ENCODE measurements around the gene GRIK4. TPM values are rescaled to one million over a fixed set of nuclear protein-coding genes. Genes with fewer than 3 reads are reported as not detected.
"Not testable (repeated sequence)": the region's sequence is repeated elsewhere in the genome, so short reads cannot be mapped to it uniquely, and the experiment has no call there.

Gene GRIK4
- total RNA-seq, 1 donor from 2014 or later = 4.3 TPM

GRCh38 chr11:120612513-120613263, 101.1 kb downstream of the GRIK4 start:
- intact Hi-C loops (cut with DNase I) = no loop called here
- no peaks in the 10 kb centered on the region for H3K36me3 ChIP-seq
- no peak overlapping the region for H3K4me3 ChIP-seq
- no peak overlapping the region for H3K27ac ChIP-seq
- ATAC-seq = peak; percentile 43
- no peaks in the 10 kb centered on the region for H3K27me3 ChIP-seq
- no peaks in the 10 kb centered on the region for H3K4me1 ChIP-seq
- TF ChIP-seq, protein P1, sequence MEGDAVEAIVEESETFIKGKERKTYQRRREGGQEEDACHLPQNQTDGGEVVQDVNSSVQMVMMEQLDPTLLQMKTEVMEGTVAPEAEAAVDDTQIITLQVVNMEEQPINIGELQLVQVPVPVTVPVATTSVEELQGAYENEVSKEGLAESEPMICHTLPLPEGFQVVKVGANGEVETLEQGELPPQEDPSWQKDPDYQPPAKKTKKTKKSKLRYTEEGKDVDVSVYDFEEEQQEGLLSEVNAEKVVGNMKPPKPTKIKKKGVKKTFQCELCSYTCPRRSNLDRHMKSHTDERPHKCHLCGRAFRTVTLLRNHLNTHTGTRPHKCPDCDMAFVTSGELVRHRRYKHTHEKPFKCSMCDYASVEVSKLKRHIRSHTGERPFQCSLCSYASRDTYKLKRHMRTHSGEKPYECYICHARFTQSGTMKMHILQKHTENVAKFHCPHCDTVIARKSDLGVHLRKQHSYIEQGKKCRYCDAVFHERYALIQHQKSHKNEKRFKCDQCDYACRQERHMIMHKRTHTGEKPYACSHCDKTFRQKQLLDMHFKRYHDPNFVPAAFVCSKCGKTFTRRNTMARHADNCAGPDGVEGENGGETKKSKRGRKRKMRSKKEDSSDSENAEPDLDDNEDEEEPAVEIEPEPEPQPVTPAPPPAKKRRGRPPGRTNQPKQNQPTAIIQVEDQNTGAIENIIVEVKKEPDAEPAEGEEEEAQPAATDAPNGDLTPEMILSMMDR (IDR thresholded peaks at IDR 0.05) = no peak
- H3K9me3 ChIP-seq = no peaks in the 10 kb centered on the region
- no peak for DNase-seq

GRCh38 chr11:120613264-120614226, 102.0 kb downstream of the GRIK4 start:
- Histone ChIP-seq H3K9me3 (no peaks in the 10 kb centered on the region), H3K36me3 (no peaks in the 10 kb centered on the region), H3K4me3 (no peak overlapping the region), H3K27me3 (no peaks in the 10 kb centered on the region), H3K27ac (no peak overlapping the region), H3K4me1 (no peaks in the 10 kb centered on the region)
- TF ChIP-seq, protein P1 (IDR thresholded peaks at IDR 0.05) = no peak
- intact Hi-C loops (cut with DNase I) = no loop called here
- ATAC-seq = no peak
- no peak for DNase-seq

GRCh38 chr11:120615391-120615790, 103.8 kb downstream of the GRIK4 start:
- ATAC-seq (no peak), DNase-seq (no peak)
- TF ChIP-seq, protein P1 (IDR thresholded peaks at IDR 0.05) = no peak
- intact Hi-C loops (cut with DNase I) = no loop called here
- H3K4me1 ChIP-seq = no peaks in the 10 kb centered on the region
- no peaks in the 10 kb centered on the region for H3K36me3 ChIP-seq
- no peak overlapping the region for H3K27ac ChIP-seq
- no peaks in the 10 kb centered on the region for H3K27me3 ChIP-seq
- H3K4me3 ChIP-seq = no peak overlapping the region
- no peaks in the 10 kb centered on the region for H3K9me3 ChIP-seq

DNA sequence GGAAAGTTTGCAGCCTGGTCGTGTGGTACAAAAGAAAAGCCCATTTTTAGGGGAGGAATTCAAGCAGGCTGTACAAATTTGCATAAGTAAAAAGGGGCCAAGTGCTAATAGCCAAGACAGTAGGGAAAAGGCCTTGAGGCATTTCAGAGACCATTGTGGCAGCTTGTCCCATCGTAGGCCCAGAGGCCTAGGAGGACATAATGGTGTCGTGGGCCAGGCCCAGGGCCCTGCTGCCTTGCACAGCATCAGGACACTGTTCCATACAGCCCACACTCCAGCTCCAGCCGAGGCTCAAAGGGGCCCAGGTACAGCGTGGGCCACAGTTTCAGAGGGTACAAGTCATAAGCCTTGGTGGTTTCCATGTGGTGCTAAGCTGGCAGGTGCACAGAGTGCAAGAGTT, 106.9 kb downstream of the GRIK4 start:
- no peaks in the 10 kb centered on the region for H3K9me3 ChIP-seq
- TF ChIP-seq, protein P1 (IDR thresholded peaks at IDR 0.05) = no peak
- peaks cover 4% of the 10 kb centered on the region for H3K4me1 ChIP-seq
- no peak for ATAC-seq
- no peaks in the 10 kb centered on the region for H3K36me3 ChIP-seq
- DNase-seq = no peak
- H3K27ac ChIP-seq = no peak overlapping the region
- intact Hi-C loops (cut with DNase I) = no loop called here
- no peaks in the 10 kb centered on the region for H3K27me3 ChIP-seq
- H3K4me3 ChIP-seq = no peak overlapping the region

DNA sequence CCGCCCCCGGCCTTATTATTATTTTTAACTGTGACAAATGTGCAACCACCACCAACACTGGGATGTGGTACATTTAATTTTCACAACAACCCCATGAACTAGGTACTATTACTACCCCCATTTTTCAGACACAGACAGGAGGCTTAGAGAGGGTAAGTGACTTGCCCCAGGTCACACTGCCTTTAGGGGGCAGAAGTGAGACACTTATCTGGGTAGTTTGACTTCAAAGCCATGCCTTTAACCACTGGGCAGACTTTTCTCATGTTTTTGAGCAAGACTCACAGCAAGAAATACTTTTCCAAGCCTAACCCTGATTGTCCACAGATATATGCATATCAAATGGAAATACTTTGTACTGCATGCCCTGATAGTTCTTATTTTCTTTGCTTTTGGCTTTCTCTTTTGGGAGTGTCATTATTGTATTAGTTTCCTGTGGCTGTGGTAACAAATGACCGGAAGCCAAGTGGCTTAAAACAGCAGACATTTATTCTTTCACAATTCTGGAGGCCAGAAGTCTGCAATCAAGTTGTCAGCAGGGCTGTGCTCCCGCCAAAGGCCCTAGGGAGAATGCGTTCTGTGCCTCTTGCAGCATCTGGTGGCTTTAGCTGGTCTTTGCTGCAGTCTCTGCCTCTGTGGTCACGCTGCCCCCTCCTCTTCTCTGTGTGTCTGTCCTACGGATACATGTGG, 110.8 kb downstream of the GRIK4 start:
- TF ChIP-seq, protein P1 (IDR thresholded peaks at IDR 0.05) = peak; percentile 2
- no peaks in the 10 kb centered on the region for H3K9me3 ChIP-seq
- intact Hi-C loops (cut with DNase I) = no loop called here

GRCh38 chr11:120624992-120625391, 113.4 kb downstream of the GRIK4 start:
- DNase-seq; intact Hi-C loops (cut with DNase I); ATAC-seq; H3K9me3 ChIP-seq; H3K27me3 ChIP-seq; H3K36me3 ChIP-seq; H3K4me1 ChIP-seq; H3K27ac ChIP-seq; H3K4me3 ChIP-seq: not testable (repeated sequence)

More for the DNA sequence above, 110.8 kb downstream of the GRIK4 start:
- Histone ChIP-seq H3K27ac (peak overlapping the region; percentile 47), H3K27me3 (no peaks in the 10 kb centered on the region), H3K4me3 (no peak overlapping the region), H3K4me1 (peaks cover 4% of the 10 kb centered on the region), H3K36me3 (no peaks in the 10 kb centered on the region)
- ATAC-seq (peak; percentile 40), DNase-seq (no peak)

All from upper lobe of right lung (tissue), 1 donor.